ENCODE data around the gene PTPRK. TPM values are rescaled to one million over a fixed set of nuclear protein-coding genes. Genes with fewer than 3 reads are reported as not detected.

Gene PTPRK
- total and polyA plus RNA-seq, 4 donors = 8.2 to 224 (median 42.9) TPM

DNA sequence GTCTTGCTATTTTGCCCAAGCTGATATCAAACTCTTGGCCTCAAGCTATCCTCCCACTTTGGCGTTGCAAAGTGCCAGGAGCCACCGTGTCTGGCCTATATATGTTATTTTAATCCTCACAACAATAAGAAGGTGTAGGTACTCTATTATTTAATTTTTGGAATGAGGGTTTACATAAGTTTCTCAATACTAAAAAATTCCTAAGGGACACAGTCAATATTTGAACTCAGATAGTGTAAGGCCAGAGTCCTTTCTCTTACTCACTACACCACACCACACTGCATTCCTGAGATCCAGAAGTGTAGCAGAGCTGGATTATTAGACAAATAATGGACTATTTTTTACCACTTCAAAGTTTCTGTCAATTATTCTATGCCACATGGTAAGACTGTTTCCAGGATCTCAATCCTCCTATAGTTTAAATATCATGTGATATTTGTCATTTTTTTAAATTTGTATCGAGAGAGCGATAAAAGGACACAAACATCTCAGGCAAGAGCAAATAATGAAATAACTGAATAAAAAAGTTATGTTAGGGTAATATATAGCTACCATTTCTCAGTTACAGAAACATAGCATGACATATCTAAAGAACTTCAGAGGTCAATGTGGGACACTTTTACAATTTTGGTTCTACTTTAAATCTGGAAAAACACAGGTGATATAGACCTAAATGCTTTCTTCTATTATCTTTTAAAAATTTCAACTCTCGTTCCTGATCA lies 457.4 kb downstream of the PTPRK start:
- ATAC-seq (ENCODE audit: insufficient read depth, low FRiP score) = peak; percentile 77
- peaks cover 0 to 5% (median 0%) of the 10 kb centered on the region in 4 donors for H3K36me3 ChIP-seq (ENCODE audit: control insufficient read depth in 4 of 4, insufficient read depth in 4 of 4, low read length in 4 of 4)
- no peak overlapping the region for H3K27ac ChIP-seq (ENCODE audit: low read depth in 1 of 2, low read length in 1 of 2)
- WGBS, 2 donors = 78 to 86% methylated on average over 5 of the region's 5 CpGs
- no peak overlapping the region for H3K4me3 ChIP-seq
- peak in 2 of 3 donors; percentile 20 to 37 for DNase-seq
- H3K27me3 ChIP-seq (ENCODE audit: control insufficient read depth in 3 of 3, insufficient read depth in 3 of 3, low read length in 2 of 3) = no peaks in the 10 kb centered on the region
- H3K9me3 ChIP-seq (ENCODE audit: control insufficient read depth in 4 of 4, insufficient read depth in 3 of 4, low read length in 3 of 4) = no peaks in the 10 kb centered on the region
- TF ChIP-seq CTCF (IDR thresholded peaks at IDR 0.05; ENCODE audit: control extremely low read depth, extremely low read depth) = no peak
- peaks cover 0 to 13% (median 1%) of the 10 kb centered on the region in 5 donors for H3K4me1 ChIP-seq (ENCODE audit: control insufficient read depth in 5 of 5, insufficient read depth in 5 of 5, low read length in 5 of 5)
- H3K9ac ChIP-seq (ENCODE audit: insufficient read depth in 1 of 2, low read length in 2 of 2) = no peak overlapping the region

GRCh38 chr6:128057946-128058345 lies 462.5 kb downstream of the PTPRK start:
- H3K9ac ChIP-seq (ENCODE audit: insufficient read depth in 1 of 2, low read length in 2 of 2) = no peak overlapping the region
- no peaks in the 10 kb centered on the region for H3K4me1 ChIP-seq (ENCODE audit: control insufficient read depth in 5 of 5, insufficient read depth in 5 of 5, low read length in 5 of 5)
- H3K27ac ChIP-seq (ENCODE audit: low read depth in 1 of 2, low read length in 1 of 2) = no peak overlapping the region
- TF ChIP-seq CTCF (IDR thresholded peaks at IDR 0.05; ENCODE audit: control extremely low read depth, extremely low read depth) = no peak
- no peak overlapping the region for H3K4me3 ChIP-seq
- peaks cover 2 to 8% (median 4%) of the 10 kb centered on the region in 4 donors for H3K36me3 ChIP-seq (ENCODE audit: control insufficient read depth in 4 of 4, insufficient read depth in 4 of 4, low read length in 4 of 4)
- no peak for DNase-seq
- no peak for ATAC-seq (ENCODE audit: insufficient read depth, low FRiP score)
- H3K27me3 ChIP-seq (ENCODE audit: control insufficient read depth in 3 of 3, insufficient read depth in 3 of 3, low read length in 2 of 3) = no peaks in the 10 kb centered on the region
- H3K9me3 ChIP-seq (ENCODE audit: control insufficient read depth in 4 of 4, insufficient read depth in 3 of 4, low read length in 3 of 4) = no peaks in the 10 kb centered on the region

DNA sequence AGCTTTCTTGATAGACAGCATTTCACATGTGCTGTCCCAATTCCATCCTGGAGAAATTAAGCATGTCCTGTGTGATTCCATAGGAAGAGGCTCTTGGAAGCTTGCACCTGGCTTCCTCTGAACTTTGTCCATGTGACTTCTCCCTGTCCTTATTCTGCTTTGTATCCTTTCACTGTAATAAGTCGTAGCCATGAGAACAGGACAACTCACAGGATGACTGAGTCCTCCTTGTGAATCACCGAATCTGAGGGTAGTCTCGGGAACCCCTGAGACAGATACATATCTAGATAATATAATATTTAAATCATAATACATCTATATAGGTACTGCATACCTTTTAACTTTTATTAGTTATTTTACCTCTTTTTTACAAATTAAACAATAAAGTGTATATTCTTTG lies 462.9 kb downstream of the PTPRK start:
- Histone ChIP-seq H3K27ac (ENCODE audit: low read depth in 1 of 2, low read length in 1 of 2) (no peak overlapping the region), H3K9me3 (ENCODE audit: control insufficient read depth in 4 of 4, insufficient read depth in 3 of 4, low read length in 3 of 4) (no peaks in the 10 kb centered on the region), H3K4me1 (ENCODE audit: control insufficient read depth in 5 of 5, insufficient read depth in 5 of 5, low read length in 5 of 5) (no peaks in the 10 kb centered on the region), H3K9ac (ENCODE audit: insufficient read depth in 1 of 2, low read length in 2 of 2) (no peak overlapping the region), H3K36me3 (ENCODE audit: control insufficient read depth in 4 of 4, insufficient read depth in 4 of 4, low read length in 4 of 4) (peaks cover 2 to 8% (median 4%) of the 10 kb centered on the region in 4 donors), H3K4me3 (no peak overlapping the region), H3K27me3 (ENCODE audit: control insufficient read depth in 3 of 3, insufficient read depth in 3 of 3, low read length in 2 of 3) (no peaks in the 10 kb centered on the region)
- 94 to 97% methylated on average over 3 of the region's 3 CpGs for WGBS, 2 donors
- ATAC-seq (ENCODE audit: insufficient read depth, low FRiP score) = no peak
- DNase-seq = no peak
- no peak for TF ChIP-seq CTCF (IDR thresholded peaks at IDR 0.05; ENCODE audit: control extremely low read depth, extremely low read depth)

GRCh38 chr6:128053109-128053508 lies 467.3 kb downstream of the PTPRK start:
- H3K4me1 ChIP-seq (ENCODE audit: control insufficient read depth in 5 of 5, insufficient read depth in 5 of 5, low read length in 5 of 5) = no peaks in the 10 kb centered on the region
- no peak for TF ChIP-seq CTCF (IDR thresholded peaks at IDR 0.05; ENCODE audit: control extremely low read depth, extremely low read depth)
- no peaks in the 10 kb centered on the region for H3K27me3 ChIP-seq (ENCODE audit: control insufficient read depth in 3 of 3, insufficient read depth in 3 of 3, low read length in 2 of 3)
- H3K4me3 ChIP-seq = no peak overlapping the region
- no peaks in the 10 kb centered on the region for H3K9me3 ChIP-seq (ENCODE audit: control insufficient read depth in 4 of 4, insufficient read depth in 3 of 4, low read length in 3 of 4)
- WGBS, 2 donors = 93 to 96% methylated on average over 5 of the region's 5 CpGs
- H3K9ac ChIP-seq (ENCODE audit: insufficient read depth in 1 of 2, low read length in 2 of 2) = no peak overlapping the region
- no peak for DNase-seq
- ATAC-seq (ENCODE audit: insufficient read depth, low FRiP score) = no peak
- peaks cover 0 to 9% (median 3%) of the 10 kb centered on the region in 4 donors for H3K36me3 ChIP-seq (ENCODE audit: control insufficient read depth in 4 of 4, insufficient read depth in 4 of 4, low read length in 4 of 4)
- H3K27ac ChIP-seq (ENCODE audit: low read depth in 1 of 2, low read length in 1 of 2) = no peak overlapping the region

Measured in lung (tissue), 12 donors.